Measurements from ENCODE around the gene CAMTA1.

- no peak for TF ChIP-seq CTCF (IDR thresholded peaks at IDR 0.05)
- no peak for TF ChIP-seq POLR2AphosphoS5 (IDR thresholded peaks at IDR 0.05; ENCODE audit: low read depth, low read length)
Observed at GRCh38 chr1:7046314-7046713, 261.1 kb downstream of the CAMTA1 start.
